ENCODE measurements around the gene FXN.

- TF ChIP-seq CTCF (IDR thresholded peaks at IDR 0.05) (no peak), POLR2A (IDR thresholded peaks at IDR 0.05) (no peak)
These were observed 45.7 kb downstream of the FXN start for GRCh38 chr9:69081261-69081660.
